ENCODE measurements around the gene TDRD7. TPM values are rescaled to one million over a fixed set of nuclear protein-coding genes. Genes with fewer than 3 reads are reported as not detected.

TDRD7 gene
- polyA plus RNA-seq, 1 donor (not counting 4 experiments of a cell fraction or from before 2014, with no cell fraction given): 10.5 TPM

DNA sequence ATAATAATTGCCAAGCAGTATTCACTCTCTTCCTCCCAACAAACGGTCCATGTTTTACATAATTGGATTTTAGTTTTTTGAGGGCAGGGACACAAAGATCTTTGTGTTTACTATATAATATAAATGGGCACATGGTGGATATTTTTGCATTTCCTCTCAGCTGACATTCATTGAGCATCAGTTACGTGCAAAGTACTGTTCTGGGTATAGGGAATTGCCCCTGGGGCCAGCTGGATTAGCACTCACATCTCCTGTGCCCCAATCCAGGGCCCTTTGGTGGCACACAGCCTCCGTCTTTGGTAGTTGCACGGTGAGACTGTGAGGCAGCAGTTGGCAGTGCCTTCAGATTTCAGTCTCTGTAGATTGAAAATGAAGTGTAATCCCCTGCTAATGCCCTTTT is 1.6 kb downstream of the TDRD7 start:
- TF ChIP-seq, protein P1, sequence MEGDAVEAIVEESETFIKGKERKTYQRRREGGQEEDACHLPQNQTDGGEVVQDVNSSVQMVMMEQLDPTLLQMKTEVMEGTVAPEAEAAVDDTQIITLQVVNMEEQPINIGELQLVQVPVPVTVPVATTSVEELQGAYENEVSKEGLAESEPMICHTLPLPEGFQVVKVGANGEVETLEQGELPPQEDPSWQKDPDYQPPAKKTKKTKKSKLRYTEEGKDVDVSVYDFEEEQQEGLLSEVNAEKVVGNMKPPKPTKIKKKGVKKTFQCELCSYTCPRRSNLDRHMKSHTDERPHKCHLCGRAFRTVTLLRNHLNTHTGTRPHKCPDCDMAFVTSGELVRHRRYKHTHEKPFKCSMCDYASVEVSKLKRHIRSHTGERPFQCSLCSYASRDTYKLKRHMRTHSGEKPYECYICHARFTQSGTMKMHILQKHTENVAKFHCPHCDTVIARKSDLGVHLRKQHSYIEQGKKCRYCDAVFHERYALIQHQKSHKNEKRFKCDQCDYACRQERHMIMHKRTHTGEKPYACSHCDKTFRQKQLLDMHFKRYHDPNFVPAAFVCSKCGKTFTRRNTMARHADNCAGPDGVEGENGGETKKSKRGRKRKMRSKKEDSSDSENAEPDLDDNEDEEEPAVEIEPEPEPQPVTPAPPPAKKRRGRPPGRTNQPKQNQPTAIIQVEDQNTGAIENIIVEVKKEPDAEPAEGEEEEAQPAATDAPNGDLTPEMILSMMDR (optimal IDR thresholded peaks at IDR 0.05 in 1 of 3, IDR thresholded peaks at IDR 0.05 in 1 of 3, conservative IDR thresholded peaks at IDR 0.05 in 1 of 3; ENCODE audit: extremely low read depth in 1 of 3, insufficient read depth in 2 of 3, low read length in 3 of 3): no peak
- no peak for TF ChIP-seq EZH2 (IDR thresholded peaks at IDR 0.05; ENCODE audit: low read length)
- Histone ChIP-seq H3K27me3 (ENCODE audit: control insufficient read depth, extremely low read depth, insufficient read depth, low read length) (no peaks in the 10 kb centered on the region), H3K79me2 (ENCODE audit: control insufficient read depth, insufficient read depth, low read length) (no peaks in the 10 kb centered on the region), H3K27ac (ENCODE audit: control insufficient read depth, insufficient read depth, low read length) (no peak overlapping the region), H3K9ac (ENCODE audit: control insufficient read depth, extremely low read depth, insufficient read depth, low read length) (no peak overlapping the region), H3K9me3 (ENCODE audit: control insufficient read depth, low read depth, low read length) (no peaks in the 10 kb centered on the region), H4K20me1 (ENCODE audit: control insufficient read depth, extremely low read depth, insufficient read depth, low read length) (no peaks in the 10 kb centered on the region), H3K4me2 (ENCODE audit: control insufficient read depth, extremely low read depth, insufficient read depth, low read depth, low read length) (no peak overlapping the region), H3K36me3 (ENCODE audit: control insufficient read depth in 2 of 2, extremely low read depth in 1 of 2, insufficient read depth in 2 of 2, low read length in 2 of 2) (no peaks in the 10 kb centered on the region), H3K9me1 (ENCODE audit: control insufficient read depth, extremely low read depth, insufficient read depth, low read length) (no peaks in the 10 kb centered on the region), H2AFZ (ENCODE audit: control insufficient read depth, low read length) (no peak overlapping the region), H3K4me3 (ENCODE audit: control insufficient read depth in 2 of 3, extremely low read depth in 1 of 3, insufficient read depth in 2 of 3, low read depth in 1 of 3, low read length in 3 of 3) (no peak overlapping the region), H3K4me1 (ENCODE audit: control insufficient read depth, extremely low read depth, insufficient read depth, low read length) (peaks cover 9% of the 10 kb centered on the region)
- FAIRE-seq (no peak), DNase-seq (ENCODE audit: low read depth, low spot score) (no peak)
- dilution Hi-C loops (cut with MboI; ENCODE audit: extremely low pct_ligation_motif_present, low sequenced_read_pairs): no loop called here

DNA sequence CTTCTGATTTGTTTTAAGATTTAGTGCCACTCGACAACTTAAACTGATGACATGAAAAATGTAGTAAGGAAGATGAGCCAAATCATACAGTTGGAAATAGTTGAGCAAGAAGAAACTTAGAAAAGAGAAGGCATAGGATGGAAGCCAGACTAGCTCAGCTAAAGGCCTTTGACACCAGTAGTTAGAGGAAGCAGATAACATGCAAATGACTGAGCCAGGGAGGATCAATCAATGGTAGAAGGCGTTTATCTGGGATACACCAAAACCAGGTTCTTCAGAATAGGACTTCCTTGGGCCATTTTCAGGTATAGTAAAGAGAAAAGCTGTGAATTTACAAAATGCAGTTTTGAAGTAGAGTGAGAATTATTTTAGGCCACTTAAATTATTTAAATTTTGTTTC is 3.2 kb downstream of the TDRD7 start:
- TF ChIP-seq, protein P1 (optimal IDR thresholded peaks at IDR 0.05 in 1 of 3, IDR thresholded peaks at IDR 0.05 in 1 of 3, conservative IDR thresholded peaks at IDR 0.05 in 1 of 3; ENCODE audit: extremely low read depth in 1 of 3, insufficient read depth in 2 of 3, low read length in 3 of 3): no peak
- TF ChIP-seq EZH2 (IDR thresholded peaks at IDR 0.05; ENCODE audit: low read length): no peak
- Histone ChIP-seq H3K36me3 (ENCODE audit: control insufficient read depth in 2 of 2, extremely low read depth in 1 of 2, insufficient read depth in 2 of 2, low read length in 2 of 2) (no peaks in the 10 kb centered on the region), H3K9ac (ENCODE audit: control insufficient read depth, extremely low read depth, insufficient read depth, low read length) (no peak overlapping the region), H3K4me3 (ENCODE audit: control insufficient read depth in 2 of 3, extremely low read depth in 1 of 3, insufficient read depth in 2 of 3, low read depth in 1 of 3, low read length in 3 of 3) (no peak overlapping the region), H3K4me2 (ENCODE audit: control insufficient read depth, extremely low read depth, insufficient read depth, low read depth, low read length) (no peak overlapping the region), H3K27me3 (ENCODE audit: control insufficient read depth, extremely low read depth, insufficient read depth, low read length) (no peaks in the 10 kb centered on the region), H2AFZ (ENCODE audit: control insufficient read depth, low read length) (no peak overlapping the region), H4K20me1 (ENCODE audit: control insufficient read depth, extremely low read depth, insufficient read depth, low read length) (no peaks in the 10 kb centered on the region), H3K4me1 (ENCODE audit: control insufficient read depth, extremely low read depth, insufficient read depth, low read length) (peaks cover 9% of the 10 kb centered on the region), H3K9me3 (ENCODE audit: control insufficient read depth, low read depth, low read length) (no peaks in the 10 kb centered on the region), H3K79me2 (ENCODE audit: control insufficient read depth, insufficient read depth, low read length) (no peaks in the 10 kb centered on the region), H3K9me1 (ENCODE audit: control insufficient read depth, extremely low read depth, insufficient read depth, low read length) (no peaks in the 10 kb centered on the region), H3K27ac (ENCODE audit: control insufficient read depth, insufficient read depth, low read length) (no peak overlapping the region)
- FAIRE-seq (no peak), DNase-seq (ENCODE audit: low read depth, low spot score) (no peak)
- dilution Hi-C loops (cut with MboI; ENCODE audit: extremely low pct_ligation_motif_present, low sequenced_read_pairs): no loop called here

Measured in keratinocyte (primary cell).